Heart right ventricle (tissue), 16 donors: ENCODE results near the gene C4BPB. TPM values are rescaled to one million over a fixed set of nuclear protein-coding genes. Genes with fewer than 3 reads are reported as not detected.

Experiments used
- ATAC-seq, 8 donors: fragments of 200-7000 bp; cut with Tn5 transposase; one replicate each; pipeline ENCODE4 v1.9.1; 2020; ENCODE audit warnings: mild to moderate bottlenecking in 8 of 8, moderate library complexity in 8 of 8, moderate number of reproducible peaks in 1 of 8
- DNase-seq, 2 donors: peaks; one replicate each; pipeline ENCODE4 v3.0.0-alpha.2; 2020
- H3K27ac ChIP-seq, 10 donors: fragments of 200-600 bp; sonication (generic) in 2 of 10; one replicate each; pipeline versions ENCODE4 v1.5.0 to v1.8.0; 2020 to 2022; ENCODE audit warnings: mild to moderate bottlenecking in 3 of 10
- H3K27me3 ChIP-seq, 7 donors: fragments of 200-600 bp; one replicate each; pipeline ENCODE4 v1.8.0; 2021 to 2022; ENCODE audit warnings: mild to moderate bottlenecking in 2 of 7
- H3K36me3 ChIP-seq, 9 donors: fragments of 200-600 bp; sonication (generic) in 1 of 9; one replicate each; pipeline versions ENCODE4 v1.5.0 to v1.8.0; 2020 to 2022; ENCODE audit warnings: mild to moderate bottlenecking in 2 of 9
- H3K4me1 ChIP-seq, 9 donors: fragments of 200-600 bp; sonication (generic) in 1 of 9; one replicate each; pipeline versions ENCODE4 v1.5.0 to v1.8.0; 2020 to 2022; ENCODE audit warnings: mild to moderate bottlenecking in 4 of 9
- H3K4me3 ChIP-seq, 10 donors: fragments of 200-600 bp; sonication (generic) in 2 of 10; one replicate each; pipeline versions ENCODE4 v1.5.0 to v1.8.0; 2020 to 2022; ENCODE audit warnings: mild to moderate bottlenecking in 7 of 10, moderate library complexity in 2 of 10
- H3K9me3 ChIP-seq, 11 donors: fragments of 200-600 bp in 10 of 11; sonication (generic) in 2 of 11; one replicate each; pipeline versions ENCODE4 v1.5.0 to v1.8.0; 2013 to 2022; ENCODE audit warnings: mild to moderate bottlenecking in 2 of 11, control low read depth in 1 of 11, moderate library complexity in 1 of 11
- CTCF ChIP-seq, 9 donors: fragments of 200-600 bp; sonication (generic) in 2 of 9; IDR thresholded peaks; one replicate each; pipeline versions ENCODE4 v1.5.0 to v1.8.0; 2021 to 2022; ENCODE audit warnings: antibody characterized with exemption in 9 of 9, mild to moderate bottlenecking in 5 of 9, moderate library complexity in 1 of 9
- WGBS, 2 donors: extraction: QIAGEN DNeasy Blood & Tissue Kit; methylation state at CpG; one replicate each; pipeline ENCODE4 v1.1.7; 2013; ENCODE audit warnings: inconsistent platforms in 1 of 2; 5-methylcytosine and 5-hydroxymethylcytosine counted together
- intact Hi-C, 10 donors: fragments of 100-400 bp; cut with DNase I; formaldehyde crosslinking; loops; one replicate each; pipeline versions ENCODE4 v1.11.1 to v1.14.2; 2022
- polyA plus RNA-seq, 2 donors: library from polyadenylated mRNA; stranded (reverse); fragments of 200-250 nt; gene quantifications; one replicate each; pipeline ENCODE4 v1.2.3, GENCODE V29; 2013
- total RNA-seq, 10 donors: library from RNA; stranded (reverse); fragmentation: NEBNext Ultra II Directional in 3 of 10; extraction: Animal tissue kit (Norgen Biotek cat#: 25700) in 3 of 10; gene quantifications; one replicate each; pipeline versions ENCODE4 v1.2.1 to v1.2.4, GENCODE V29; 2021 to 2023
- donor health status: Arrhythmogenic right ventricular cardiomyopathy.
- donor health status: ischemic (EF 13 %, LVEDD 7.1; RV severe dilation, severe dysfunction).
- donor health status: healthy with polysubstance abuse.
- donor health status: DM: no; HTN: yes; CAD: no.
- donor health status: DM: no; HTN: no; CAD: no.
- donor health status: ischemic (EF 25% LVEDD 6.9; RV normal size, moderate dysfunction).
- donor health status: ischemic (EF 25% LVEDD 5.7; RV mildly dilated, moderate dysfunction).
- donor health status: healthy.
- donor health status: DM: yes; HTN: yes; CAD: no.
- donor health status: Ischemic cardiomyopathy.
- donor health status: ischemic (EF 35%, LVEDD 5.7; RV mildly dilated, moderate dysfunction).
- donor health status: nonischemic (EF 11% LVEDD 7.7; RV severe dilation, severe dysfunction).
- donor health status: DM: yes; HTN: yes; CAD: no.
- donor health status: PGD.
- donor health status: ischemic (EF 29% LVEDD 5.4; RV normal size, mild dysfunction).
- donor health status: nonischemic (EF 23%, LVEDD 6.1; RV moderate dilation, normal function).

Gene C4BPB
- total and polyA plus RNA-seq, 12 donors = 0.06 to 1.7 (median 0.53) TPM; not detected in 8

DNA sequence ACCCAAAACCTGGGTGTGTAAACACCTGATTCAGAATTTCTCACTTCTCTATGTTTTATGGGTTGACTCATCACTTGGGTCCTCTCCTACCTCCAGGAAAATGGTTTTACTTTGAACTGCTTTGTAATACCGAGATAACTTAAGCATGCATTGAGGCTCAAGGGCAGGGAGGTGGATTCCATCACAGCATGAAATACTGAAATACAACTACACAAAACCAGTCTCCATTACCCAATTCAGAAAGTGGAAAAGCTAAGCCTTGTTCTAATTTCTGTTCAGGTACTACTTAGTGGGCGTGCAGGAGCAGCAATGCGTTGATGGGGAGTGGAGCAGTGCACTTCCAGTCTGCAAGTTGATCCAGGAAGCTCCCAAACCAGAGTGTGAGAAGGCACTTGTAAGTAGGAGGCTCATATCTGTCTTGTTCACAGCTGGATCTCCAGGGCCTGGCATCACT is 9.2 kb downstream of the C4BPB start:
- Histone ChIP-seq H3K27ac (no peak overlapping the region), H3K9me3 (no peaks in the 10 kb centered on the region), H3K4me1 (no peaks in the 10 kb centered on the region), H3K36me3 (no peaks in the 10 kb centered on the region), H3K27me3 (peaks cover 0 to 5% (median 0%) of the 10 kb centered on the region in 7 donors), H3K4me3 (no peak overlapping the region)
- DNase-seq (no peak), ATAC-seq (no peak)
- intact Hi-C loops = no loop called here
- no peak for TF ChIP-seq CTCF (IDR thresholded peaks at IDR 0.05)
- WGBS, 2 donors = 87 to 94% methylated on average over 3 of the region's 3 CpGs

DNA sequence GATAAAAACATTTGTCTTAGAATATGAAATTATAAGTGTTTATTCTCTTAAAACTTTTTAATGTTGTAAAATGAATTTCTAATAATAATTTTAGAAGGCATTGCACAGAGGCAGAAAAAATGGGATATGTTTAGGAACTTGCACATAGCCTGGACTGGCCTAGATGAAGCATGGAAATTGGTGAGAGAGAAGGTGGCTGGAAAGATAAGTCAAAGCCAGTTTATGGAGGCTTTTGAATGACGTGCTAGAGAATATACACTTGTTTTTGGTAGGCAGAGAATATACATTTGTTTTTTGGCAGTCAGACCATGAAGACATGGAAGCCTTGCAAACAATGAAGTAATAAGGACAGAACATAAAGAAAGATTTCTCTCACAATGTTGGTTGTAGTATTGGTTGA is 13.1 kb downstream of the C4BPB start:
- no peak for DNase-seq
- no peaks in the 10 kb centered on the region for H3K9me3 ChIP-seq
- H3K4me3 ChIP-seq = no peak overlapping the region
- H3K27me3 ChIP-seq = peaks cover 0 to 4% (median 0%) of the 10 kb centered on the region in 7 donors
- H3K4me1 ChIP-seq = no peaks in the 10 kb centered on the region
- intact Hi-C loops = no loop called here
- H3K27ac ChIP-seq = no peak overlapping the region
- H3K36me3 ChIP-seq = no peaks in the 10 kb centered on the region
- WGBS, 2 donors = 86 to 89% methylated on average over 1 of the region's 1 CpG
- no peak for ATAC-seq
- TF ChIP-seq CTCF (IDR thresholded peaks at IDR 0.05) = no peak

DNA sequence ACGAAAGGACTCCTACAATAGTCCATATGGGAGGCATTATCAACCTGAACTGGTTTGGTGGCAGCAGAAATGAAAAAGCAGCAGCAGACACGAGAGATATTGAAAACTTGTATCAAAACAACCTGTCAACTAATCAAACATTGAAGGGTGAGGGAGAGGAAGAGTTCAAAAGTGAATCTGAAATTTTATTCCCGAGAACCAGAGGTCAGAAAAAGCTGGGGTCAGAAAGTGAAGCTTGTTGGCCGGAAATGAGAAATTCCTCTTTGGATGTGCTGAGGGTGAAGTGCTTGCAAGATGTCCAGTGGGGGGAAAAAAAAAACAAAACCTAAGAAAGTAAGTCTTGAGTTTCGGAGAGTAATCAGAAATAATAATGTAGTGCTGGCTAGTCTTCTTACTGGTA is 13.5 kb downstream of the C4BPB start:
- intact Hi-C loops = no loop called here
- H3K4me3 ChIP-seq = no peak overlapping the region
- H3K36me3 ChIP-seq = no peaks in the 10 kb centered on the region
- 65 to 74% methylated on average over 5 of the region's 5 CpGs for WGBS, 2 donors
- H3K4me1 ChIP-seq = no peaks in the 10 kb centered on the region
- no peak for TF ChIP-seq CTCF (IDR thresholded peaks at IDR 0.05)
- peaks cover 0 to 4% (median 0%) of the 10 kb centered on the region in 7 donors for H3K27me3 ChIP-seq
- DNase-seq = no peak
- no peak for ATAC-seq
- H3K9me3 ChIP-seq = no peaks in the 10 kb centered on the region
- no peak overlapping the region for H3K27ac ChIP-seq

DNA sequence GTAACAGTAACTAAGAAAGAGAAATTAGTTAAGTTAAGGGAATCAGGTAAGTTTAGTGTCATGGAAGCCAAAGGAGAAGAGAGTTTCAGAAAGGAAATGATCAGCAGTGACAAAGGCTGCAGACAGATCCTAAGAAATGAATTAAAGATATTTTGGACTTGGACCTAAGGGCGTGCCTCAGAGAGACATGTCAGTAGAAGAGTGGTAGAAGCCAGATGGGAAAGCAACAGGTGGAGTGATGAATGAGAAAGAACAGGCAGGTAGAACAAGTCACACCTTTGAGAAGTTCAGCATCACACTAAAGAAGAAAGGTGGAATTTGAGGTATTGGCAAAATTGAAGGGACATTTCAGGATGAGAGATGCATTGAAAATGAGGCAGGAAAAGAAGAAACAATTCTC is 14.0 kb downstream of the C4BPB start:
- 76 to 87% methylated on average over 1 of the region's 1 CpG for whole genome bisulfite sequencing, 2 donors
- ATAC-seq (no peak), DNase-seq (no peak)
- no peak for TF ChIP-seq CTCF (IDR thresholded peaks at IDR 0.05)
- no peaks in the 10 kb centered on the region for H3K4me1 ChIP-seq
- intact Hi-C loops = no loop called here
- H3K36me3 ChIP-seq = no peaks in the 10 kb centered on the region
- no peak overlapping the region for H3K4me3 ChIP-seq
- H3K9me3 ChIP-seq = no peaks in the 10 kb centered on the region
- no peak overlapping the region for H3K27ac ChIP-seq
- H3K27me3 ChIP-seq = peaks cover 0 to 6% (median 0%) of the 10 kb centered on the region in 7 donors
